HEK293 (cell line): ENCODE results near the gene PARP1.

ENCODE experiments used
- CTCF ChIA-PET: fragments of 350-600 bp; formaldehyde crosslinking; extraction: SDS; loops from one replicate; lab custom pipeline; 2021; ENCODE audit warnings: antibody characterized with exemption; lab: Yijun Ruan, JAX
- POLR2A ChIA-PET: fragments of 300-600 bp; formaldehyde crosslinking; extraction: SDS; loops from one replicate; lab custom pipeline; 2020; ENCODE audit warnings: antibody characterized with exemption, inconsistent platforms; lab: Yijun Ruan, JAX
- H3K27ac ChIP-seq: fragments of 200-500 bp; sonication (Bioruptor generic); 2 replicates; pipeline ENCODE4 v1.5.1; 2014; ENCODE audit warnings: low read depth, low read length, control low read depth, inconsistent platforms; ENCODE audit errors: extremely low read depth
- H3K36me3 ChIP-seq, 2 experiments: fragments of 200-500 bp in 1 of 2; sonication (Bioruptor generic) in 1 of 2; 1 replicate in 1 of 2; 2 replicates in 1 of 2; pipeline ENCODE4 v1.5.1; 2014 to 2017; ENCODE audit warnings: inconsistent platforms in 2 of 2, low read length in 2 of 2; ENCODE audit not compliant: control insufficient read depth in 2 of 2, insufficient read depth in 1 of 2
- H3K4me1 ChIP-seq: fragments of 200-500 bp; sonication (Bioruptor generic); 2 replicates; pipeline ENCODE4 v1.5.1; 2014; ENCODE audit warnings: mild to moderate bottlenecking, low read length, inconsistent platforms; ENCODE audit not compliant: control insufficient read depth, insufficient read depth
- H3K4me3 ChIP-seq: 2 replicates; pipeline ENCODE4 v1.5.1; 2011; ENCODE audit warnings: low read depth, mild to moderate bottlenecking, control low read depth, low read length, moderate library complexity
- H3K9me3 ChIP-seq: fragments of 200-500 bp; sonication (Bioruptor generic); 2 replicates; pipeline ENCODE4 v1.5.1; 2014; ENCODE audit warnings: low read depth, low read length, inconsistent platforms; ENCODE audit not compliant: control insufficient read depth, insufficient read depth
- ATF2 ChIP-seq: fragments of 450-650 bp; formaldehyde crosslinking; IDR thresholded peaks from 2 replicates; pipeline ENCODE4 v1.5.1; 2016; ENCODE audit warnings: missing biosample characterization, missing genetic modification characterization, low read depth
- BCL11A ChIP-seq: fragments of 450-650 bp; formaldehyde crosslinking; IDR thresholded peaks from 2 replicates; pipeline ENCODE4 v1.5.1; 2016; ENCODE audit warnings: low read depth, missing biosample characterization, missing genetic modification characterization
- OVOL3 ChIP-seq: fragments of 450-650 bp; formaldehyde crosslinking; IDR thresholded peaks from 2 replicates; pipeline ENCODE4 v1.5.1; 2016; ENCODE audit warnings: missing biosample characterization, missing genetic modification characterization
- ZBTB6 ChIP-seq: fragments of 450-650 bp; formaldehyde crosslinking; IDR thresholded peaks from 2 replicates; pipeline ENCODE4 v1.5.1; 2017; ENCODE audit warnings: missing biosample characterization, missing genetic modification characterization
- ZNF140 ChIP-seq: fragments of 450-650 bp; formaldehyde crosslinking; IDR thresholded peaks from 2 replicates; pipeline ENCODE4 v1.5.1; 2016; ENCODE audit warnings: missing biosample characterization, missing genetic modification characterization
- ZNF174 ChIP-seq: fragments of 450-650 bp; formaldehyde crosslinking; IDR thresholded peaks from 2 replicates; pipeline ENCODE4 v1.5.0; 2017; ENCODE audit warnings: missing biosample characterization, mild to moderate bottlenecking, missing genetic modification characterization
- ZNF214 ChIP-seq: fragments of 450-650 bp; formaldehyde crosslinking; IDR thresholded peaks from 2 replicates; pipeline ENCODE4 v1.5.1; 2017; ENCODE audit warnings: missing biosample characterization, mild to moderate bottlenecking, missing genetic modification characterization, borderline replicate concordance
- ZNF221 ChIP-seq: fragments of 450-650 bp; formaldehyde crosslinking; IDR thresholded peaks from 2 replicates; pipeline ENCODE4 v1.5.1; 2017; ENCODE audit warnings: missing biosample characterization, missing genetic modification characterization, borderline replicate concordance
- ZNF335 ChIP-seq: fragments of 450-650 bp; formaldehyde crosslinking; conservative IDR thresholded peaks from 2 replicates; pipeline ENCODE4 v1.5.1; 2016; ENCODE audit warnings: missing biosample characterization, missing genetic modification characterization
- ZNF350 ChIP-seq: fragments of 450-650 bp; formaldehyde crosslinking; IDR thresholded peaks from 2 replicates; pipeline ENCODE4 v1.5.0; 2017; ENCODE audit warnings: missing biosample characterization, mild to moderate bottlenecking, missing genetic modification characterization
- ZNF362 ChIP-seq: fragments of 450-650 bp; formaldehyde crosslinking; IDR thresholded peaks from 2 replicates; pipeline ENCODE4 v1.5.1; 2016; ENCODE audit warnings: missing biosample characterization, missing genetic modification characterization
- ZNF416 ChIP-seq: fragments of 450-650 bp; formaldehyde crosslinking; IDR thresholded peaks from 2 replicates; pipeline ENCODE4 v1.5.1; 2016; ENCODE audit warnings: missing biosample characterization, missing genetic modification characterization
- ZNF449 ChIP-seq: fragments of 450-650 bp; formaldehyde crosslinking; IDR thresholded peaks from 2 replicates; pipeline ENCODE4 v1.5.1; 2017; ENCODE audit warnings: missing biosample characterization, mild to moderate bottlenecking, missing genetic modification characterization, moderate library complexity
- ZNF639 ChIP-seq: fragments of 450-650 bp; formaldehyde crosslinking; IDR thresholded peaks from 2 replicates; pipeline ENCODE4 v1.5.1; 2016; ENCODE audit warnings: missing biosample characterization, missing genetic modification characterization
- ZNF664 ChIP-seq: fragments of 450-650 bp; formaldehyde crosslinking; IDR thresholded peaks from 2 replicates; pipeline ENCODE4 v1.5.1; 2016; ENCODE audit warnings: missing biosample characterization, missing genetic modification characterization
- ZNF791 ChIP-seq: fragments of 450-650 bp; formaldehyde crosslinking; IDR thresholded peaks from 2 replicates; pipeline ENCODE4 v1.5.1; 2016; ENCODE audit warnings: missing biosample characterization, missing genetic modification characterization
- ZSCAN16 ChIP-seq: fragments of 450-650 bp; formaldehyde crosslinking; IDR thresholded peaks from 2 replicates; pipeline ENCODE4 v1.5.1; 2016; ENCODE audit warnings: missing biosample characterization, missing genetic modification characterization
- TF ChIP-seq, protein P1 (sequence below): fragments of 450-650 bp; formaldehyde crosslinking; IDR thresholded peaks from 2 replicates; pipeline ENCODE4 v1.5.1; 2017; ENCODE audit warnings: missing biosample characterization, missing genetic modification characterization
- TF ChIP-seq, protein P2 (sequence below): fragments of 450-650 bp; formaldehyde crosslinking; IDR thresholded peaks from 2 replicates; pipeline ENCODE4 v1.5.1; 2016; ENCODE audit warnings: missing biosample characterization, missing genetic modification characterization
- TF ChIP-seq, protein P3 (sequence below): fragments of 450-650 bp; formaldehyde crosslinking; IDR thresholded peaks from 2 replicates; pipeline ENCODE4 v1.5.1; 2016; ENCODE audit warnings: missing biosample characterization, missing genetic modification characterization
- TF ChIP-seq, protein P4 (sequence below): fragments of 450-650 bp; formaldehyde crosslinking; IDR thresholded peaks from 2 replicates; pipeline ENCODE4 v1.5.1; 2016; ENCODE audit warnings: missing biosample characterization, missing genetic modification characterization, borderline replicate concordance

The PARP1 gene

DNA sequence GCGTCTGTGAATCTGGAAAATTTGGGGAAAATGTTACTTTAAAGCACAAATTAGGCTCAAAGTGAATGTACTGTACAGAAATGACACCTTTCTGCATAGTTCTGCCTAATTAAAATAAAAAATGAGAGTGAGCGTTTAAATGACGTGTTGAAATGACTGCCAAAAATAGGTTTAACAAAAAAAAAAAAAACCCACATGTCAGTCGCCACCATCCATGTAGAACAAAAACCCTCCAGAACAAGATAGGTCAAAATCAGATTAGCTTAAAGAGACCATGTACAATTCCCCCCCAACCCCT is 745 bp downstream of the PARP1 start:
- POLR2A ChIA-PET, result interaction anchor here (0.5 to 2.4 kb wide), 11 partner anchors 10 to 532 kb away, joined by 3 to 14 read pairs (median 5); partner anchors contain the start of genes COQ8A and LIN9
- Histone ChIP-seq H3K4me1 (peaks cover 23% of the 10 kb centered on the region), H3K27ac (peak overlapping the region; percentile 95), H3K36me3 (peaks cover under 1 to 20% of the 10 kb centered on the region in 2 experiments; a peak in 1 of 3 replicates), H3K4me3 (peak overlapping the region; percentile 71), H3K9me3 (no peaks in the 10 kb centered on the region)
- CTCF ChIA-PET, result interaction anchor here (0.6 to 7.5 kb wide), 24 partner anchors 10 to 400 kb away, joined by 3 to 125 read pairs (median 5); partner anchors contain the start of gene STUM
- TF ChIP-seq ZNF214 (no peak), BCL11A (tag by site-specific recombination) (0 out of 2 replicates have a peak, but pooled peaks have one; percentile 11), ZNF639 (peak; percentile 27; the same call in 1 of the 2 replicates), ZNF416 (no peak), ZNF664 (tag by site-specific recombination) (peak; percentile 21; the same call in 1 of the 2 replicates), ZNF350 (no peak), ZNF449 (tag by site-specific recombination) (no peak), OVOL3 (no peak), ZNF221 (tag by site-specific recombination) (no peak), ZNF174 (no peak), ZNF335 (tag by site-specific recombination) (peak; percentile 88; the same call in 1 of the 2 replicates), ATF2 (0 out of 2 replicates have a peak, but pooled peaks have one; percentile 26), ZNF362 (peak; percentile 92), ZSCAN16 (no peak), ZBTB6 (tag by site-specific recombination) (no peak), ZNF140 (tag by site-specific recombination) (no peak), ZNF791 (tag by site-specific recombination) (no peak)
- TF ChIP-seq, protein P1, sequence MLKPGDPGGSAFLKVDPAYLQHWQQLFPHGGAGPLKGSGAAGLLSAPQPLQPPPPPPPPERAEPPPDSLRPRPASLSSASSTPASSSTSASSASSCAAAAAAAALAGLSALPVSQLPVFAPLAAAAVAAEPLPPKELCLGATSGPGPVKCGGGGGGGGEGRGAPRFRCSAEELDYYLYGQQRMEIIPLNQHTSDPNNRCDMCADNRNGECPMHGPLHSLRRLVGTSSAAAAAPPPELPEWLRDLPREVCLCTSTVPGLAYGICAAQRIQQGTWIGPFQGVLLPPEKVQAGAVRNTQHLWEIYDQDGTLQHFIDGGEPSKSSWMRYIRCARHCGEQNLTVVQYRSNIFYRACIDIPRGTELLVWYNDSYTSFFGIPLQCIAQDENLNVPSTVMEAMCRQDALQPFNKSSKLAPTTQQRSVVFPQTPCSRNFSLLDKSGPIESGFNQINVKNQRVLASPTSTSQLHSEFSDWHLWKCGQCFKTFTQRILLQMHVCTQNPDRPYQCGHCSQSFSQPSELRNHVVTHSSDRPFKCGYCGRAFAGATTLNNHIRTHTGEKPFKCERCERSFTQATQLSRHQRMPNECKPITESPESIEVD, result 0 out of 2 replicates have a peak, but pooled peaks have one; percentile 31
- TF ChIP-seq, protein P2, sequence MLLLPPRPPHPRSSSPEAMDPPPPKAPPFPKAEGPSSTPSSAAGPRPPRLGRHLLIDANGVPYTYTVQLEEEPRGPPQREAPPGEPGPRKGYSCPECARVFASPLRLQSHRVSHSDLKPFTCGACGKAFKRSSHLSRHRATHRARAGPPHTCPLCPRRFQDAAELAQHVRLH, result peak; percentile 66; the same call in 1 of the 2 replicates
- TF ChIP-seq, protein P3, sequence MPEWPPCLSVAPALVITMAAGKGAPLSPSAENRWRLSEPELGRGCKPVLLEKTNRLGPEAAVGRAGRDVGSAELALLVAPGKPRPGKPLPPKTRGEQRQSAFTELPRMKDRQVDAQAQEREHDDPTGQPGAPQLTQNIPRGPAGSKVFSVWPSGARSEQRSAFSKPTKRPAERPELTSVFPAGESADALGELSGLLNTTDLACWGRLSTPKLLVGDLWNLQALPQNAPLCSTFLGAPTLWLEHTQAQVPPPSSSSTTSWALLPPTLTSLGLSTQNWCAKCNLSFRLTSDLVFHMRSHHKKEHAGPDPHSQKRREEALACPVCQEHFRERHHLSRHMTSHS (tag by site-specific recombination), result no peak
- TF ChIP-seq, protein P4, sequence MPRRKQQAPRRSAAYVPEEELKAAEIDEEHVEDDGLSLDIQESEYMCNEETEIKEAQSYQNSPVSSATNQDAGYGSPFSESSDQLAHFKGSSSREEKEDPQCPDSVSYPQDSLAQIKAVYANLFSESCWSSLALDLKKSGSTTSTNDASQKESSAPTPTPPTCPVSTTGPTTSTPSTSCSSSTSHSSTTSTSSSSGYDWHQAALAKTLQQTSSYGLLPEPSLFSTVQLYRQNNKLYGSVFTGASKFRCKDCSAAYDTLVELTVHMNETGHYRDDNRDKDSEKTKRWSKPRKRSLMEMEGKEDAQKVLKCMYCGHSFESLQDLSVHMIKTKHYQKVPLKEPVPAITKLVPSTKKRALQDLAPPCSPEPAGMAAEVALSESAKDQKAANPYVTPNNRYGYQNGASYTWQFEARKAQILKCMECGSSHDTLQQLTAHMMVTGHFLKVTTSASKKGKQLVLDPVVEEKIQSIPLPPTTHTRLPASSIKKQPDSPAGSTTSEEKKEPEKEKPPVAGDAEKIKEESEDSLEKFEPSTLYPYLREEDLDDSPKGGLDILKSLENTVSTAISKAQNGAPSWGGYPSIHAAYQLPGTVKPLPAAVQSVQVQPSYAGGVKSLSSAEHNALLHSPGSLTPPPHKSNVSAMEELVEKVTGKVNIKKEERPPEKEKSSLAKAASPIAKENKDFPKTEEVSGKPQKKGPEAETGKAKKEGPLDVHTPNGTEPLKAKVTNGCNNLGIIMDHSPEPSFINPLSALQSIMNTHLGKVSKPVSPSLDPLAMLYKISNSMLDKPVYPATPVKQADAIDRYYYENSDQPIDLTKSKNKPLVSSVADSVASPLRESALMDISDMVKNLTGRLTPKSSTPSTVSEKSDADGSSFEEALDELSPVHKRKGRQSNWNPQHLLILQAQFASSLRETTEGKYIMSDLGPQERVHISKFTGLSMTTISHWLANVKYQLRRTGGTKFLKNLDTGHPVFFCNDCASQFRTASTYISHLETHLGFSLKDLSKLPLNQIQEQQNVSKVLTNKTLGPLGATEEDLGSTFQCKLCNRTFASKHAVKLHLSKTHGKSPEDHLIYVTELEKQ (tag by site-specific recombination), result no peak
- TF ChIP-seq, all 188 proteins: peak for 8
